Stimulated activated naive CD8-positive, alpha-beta T cell treated with anti-CD3 and anti-CD28 coated beads, Interleukin-15, Interleukin-2, amounts not matched to agents 100 U/mL and 50 U/mL, for 24 hours (primary cell): ENCODE results near the gene ADAM15.

Experiments
- ATAC-seq: fragments of 150-1000 bp; cut with Tn5 transposase; one replicate; pipeline ENCODE4 v1.10.0; 2021
- DNase-seq: peaks from one replicate; pipeline ENCODE4 v3.0.0; 2021

ADAM15 gene

GRCh38 chr1:155073377-155074242 is 22.5 kb downstream of the ADAM15 start:
- ATAC-seq = no peak

GRCh38 chr1:155075535-155075934 is 24.4 kb downstream of the ADAM15 start:
- ATAC-seq = no peak
- DNase-seq = no peak

More at GRCh38 chr1:155073377-155074242, 22.5 kb downstream of the ADAM15 start:
- no peak for DNase-seq

DNA sequence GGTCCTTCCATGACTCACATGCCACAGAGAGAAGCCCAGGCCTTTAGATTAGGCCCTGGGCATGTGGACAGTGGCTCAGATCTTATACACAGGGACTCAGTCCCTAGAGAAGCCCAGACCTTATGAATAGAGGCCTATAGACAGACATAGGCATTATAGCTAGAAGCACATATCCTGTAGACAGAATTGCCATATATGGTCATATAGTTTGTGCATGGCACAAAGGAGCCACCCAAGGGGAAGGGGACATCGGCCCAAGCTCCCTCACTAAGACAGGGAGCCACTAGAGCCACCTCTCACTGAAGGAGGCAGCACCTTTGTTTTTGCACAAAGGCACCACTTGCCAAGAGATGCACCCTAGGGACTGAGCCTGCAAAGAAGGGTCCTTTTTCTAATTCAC is 25.3 kb downstream of the ADAM15 start:
- ATAC-seq (no peak), DNase-seq (no peak)

- ATAC-seq = no peak
- DNase-seq = no peak
Measured at GRCh38 chr1:155077346-155077745, 26.2 kb downstream of the ADAM15 start.

GRCh38 chr1:155077758-155078445 is 26.8 kb downstream of the ADAM15 start:
- ATAC-seq = no peak
- no peak for DNase-seq

DNA sequence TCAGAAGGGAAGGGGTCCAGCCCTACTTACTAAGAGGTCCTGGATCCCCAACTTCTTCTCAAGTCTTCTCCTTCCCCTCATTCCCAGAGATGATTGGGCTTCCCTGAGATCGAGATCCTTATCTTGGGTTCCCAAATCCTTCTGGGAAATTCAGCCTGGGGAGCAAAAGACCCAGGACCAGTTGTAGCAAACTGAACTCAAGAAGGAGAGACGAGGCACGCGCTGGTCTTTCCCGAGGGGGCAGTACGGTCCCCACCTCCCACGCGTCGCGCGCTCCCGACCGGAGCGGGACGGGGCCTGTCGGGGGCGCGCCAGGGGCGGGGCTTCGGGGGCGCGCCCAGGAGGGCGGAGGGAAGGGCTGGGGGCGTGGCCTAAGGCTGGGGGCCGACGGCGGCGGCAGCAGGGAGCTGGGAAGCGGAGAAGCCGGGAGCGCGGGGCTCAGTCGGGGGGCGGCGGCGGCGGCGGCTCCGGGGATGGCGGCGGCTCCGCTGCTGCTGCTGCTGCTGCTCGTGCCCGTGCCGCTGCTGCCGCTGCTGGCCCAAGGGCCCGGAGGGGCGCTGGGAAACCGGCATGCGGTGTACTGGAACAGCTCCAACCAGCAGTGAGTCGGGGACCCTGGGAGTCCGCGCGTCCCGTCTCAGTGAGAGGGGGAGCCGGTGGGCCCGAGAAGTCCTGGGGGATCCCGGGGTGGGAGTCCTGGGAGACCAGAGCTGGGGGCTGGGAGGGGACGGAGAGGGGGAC is 27.5 kb downstream of the ADAM15 start, which contains the start of gene EFNA3:
Gene EFNA3, plus strand, starts transcription at position 369 of the 741 bp plus-strand sequence. Its CDS starts 105 bp downstream, at position 474.
- DNase-seq (peak; percentile 80), ATAC-seq (peak; percentile 33)

DNA sequence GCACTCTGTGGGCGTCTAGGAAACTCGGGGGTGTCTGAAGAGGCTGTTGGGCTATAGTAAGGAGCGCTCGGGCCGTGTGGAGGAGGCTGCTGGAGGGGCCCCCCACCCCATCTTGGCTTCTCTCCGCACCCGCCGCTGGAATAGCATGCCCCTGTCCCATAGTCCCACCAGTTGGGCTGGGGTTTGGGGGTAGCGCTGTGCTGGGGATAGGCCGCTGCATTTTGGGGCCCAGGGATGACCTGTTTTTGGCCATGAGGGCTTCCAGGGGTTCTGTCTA is 28.0 kb downstream of the ADAM15 start:
- DNase-seq (no peak), ATAC-seq (no peak)

DNA sequence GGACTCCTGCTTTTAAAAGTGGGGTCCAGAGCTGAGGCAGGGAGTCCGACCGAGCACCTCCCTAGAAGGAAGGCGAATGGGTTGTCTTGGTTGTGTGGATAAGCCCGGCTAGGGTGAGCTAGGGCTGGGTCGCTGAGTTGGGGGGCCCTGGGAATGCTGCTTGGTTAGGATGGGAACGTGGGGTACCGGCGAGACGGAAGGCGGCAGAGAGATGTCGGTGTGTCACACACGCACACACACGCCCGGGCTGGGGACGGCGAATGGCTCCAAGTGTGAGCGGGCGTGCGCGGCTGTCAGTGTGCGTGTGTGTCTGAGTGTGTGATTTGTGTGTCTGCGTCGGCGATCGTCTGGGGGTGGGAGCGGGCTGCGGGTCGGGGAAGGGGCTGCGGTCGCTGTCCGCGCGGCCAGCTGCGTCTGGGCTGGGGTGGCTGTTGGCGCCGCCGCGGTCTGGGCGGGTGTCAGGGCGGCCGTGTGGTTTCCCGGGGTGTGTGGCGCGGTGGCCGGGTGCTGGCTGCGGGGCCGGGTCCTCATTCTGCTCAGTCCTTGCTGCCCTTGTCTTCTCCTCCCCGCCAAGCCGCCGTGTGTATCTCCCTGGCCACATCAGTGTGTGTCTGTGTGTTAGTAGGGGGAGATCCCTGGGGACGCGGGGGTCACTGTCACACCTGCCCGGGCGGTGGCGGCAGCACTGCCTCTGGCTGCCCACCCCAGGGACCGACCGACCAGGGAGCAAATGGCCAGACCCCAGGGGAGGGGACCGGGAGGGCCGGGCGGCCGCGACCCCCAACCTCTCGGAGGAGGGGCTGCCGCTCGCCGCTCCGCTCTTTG is 28.6 kb downstream of the ADAM15 start:
- DNase-seq (no peak), ATAC-seq (no peak)

DNA sequence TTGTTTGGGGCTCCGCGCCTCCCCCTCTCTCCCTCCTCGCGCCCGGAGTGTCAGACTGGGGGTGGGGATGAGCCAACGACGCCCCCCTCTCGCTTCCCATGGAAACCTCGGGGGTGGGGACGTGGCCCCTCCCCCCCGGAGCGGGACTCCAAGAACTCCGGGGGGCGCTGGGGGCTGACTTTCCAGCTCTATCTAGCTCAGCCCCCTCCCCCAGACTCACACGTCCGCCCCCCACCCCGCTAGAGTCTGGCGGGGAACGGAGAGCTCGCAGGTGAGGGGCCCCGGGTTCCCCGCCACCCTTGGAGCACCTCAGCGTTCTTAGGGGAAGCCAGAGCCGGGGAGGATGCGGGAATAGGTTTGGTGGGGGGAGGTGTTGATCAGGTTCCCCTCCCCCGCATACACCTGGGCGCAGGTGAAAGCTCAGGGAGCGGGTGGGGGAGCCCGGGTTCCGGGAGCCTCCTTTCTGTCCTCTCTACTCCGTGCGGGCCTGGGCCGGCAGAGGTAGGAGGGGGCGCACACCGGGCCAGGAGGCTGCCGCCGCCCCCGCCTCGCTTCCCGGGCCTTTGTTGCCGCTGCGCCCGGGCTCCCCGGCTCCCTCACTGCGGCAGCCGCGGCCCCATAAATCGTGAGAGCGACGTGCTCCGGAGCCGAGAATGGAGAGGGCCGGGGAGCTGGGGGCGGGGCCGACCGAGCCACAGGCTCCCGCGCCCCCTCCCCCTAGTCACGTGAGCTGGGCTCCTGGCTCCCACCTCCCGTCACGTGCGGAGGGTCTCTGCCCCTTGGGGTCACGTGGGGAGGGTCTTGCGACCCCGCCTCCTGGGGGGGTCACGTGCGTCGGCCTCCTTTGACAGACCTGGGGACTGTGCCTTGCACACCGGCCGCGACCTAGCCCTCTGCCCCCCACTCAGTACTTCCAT is 29.5 kb downstream of the ADAM15 start:
- no peak for ATAC-seq
- peak; percentile 46 for DNase-seq

- no peak for ATAC-seq
- no peak for DNase-seq
Measured at GRCh38 chr1:155081472-155082300, 30.6 kb downstream of the ADAM15 start.

DNA sequence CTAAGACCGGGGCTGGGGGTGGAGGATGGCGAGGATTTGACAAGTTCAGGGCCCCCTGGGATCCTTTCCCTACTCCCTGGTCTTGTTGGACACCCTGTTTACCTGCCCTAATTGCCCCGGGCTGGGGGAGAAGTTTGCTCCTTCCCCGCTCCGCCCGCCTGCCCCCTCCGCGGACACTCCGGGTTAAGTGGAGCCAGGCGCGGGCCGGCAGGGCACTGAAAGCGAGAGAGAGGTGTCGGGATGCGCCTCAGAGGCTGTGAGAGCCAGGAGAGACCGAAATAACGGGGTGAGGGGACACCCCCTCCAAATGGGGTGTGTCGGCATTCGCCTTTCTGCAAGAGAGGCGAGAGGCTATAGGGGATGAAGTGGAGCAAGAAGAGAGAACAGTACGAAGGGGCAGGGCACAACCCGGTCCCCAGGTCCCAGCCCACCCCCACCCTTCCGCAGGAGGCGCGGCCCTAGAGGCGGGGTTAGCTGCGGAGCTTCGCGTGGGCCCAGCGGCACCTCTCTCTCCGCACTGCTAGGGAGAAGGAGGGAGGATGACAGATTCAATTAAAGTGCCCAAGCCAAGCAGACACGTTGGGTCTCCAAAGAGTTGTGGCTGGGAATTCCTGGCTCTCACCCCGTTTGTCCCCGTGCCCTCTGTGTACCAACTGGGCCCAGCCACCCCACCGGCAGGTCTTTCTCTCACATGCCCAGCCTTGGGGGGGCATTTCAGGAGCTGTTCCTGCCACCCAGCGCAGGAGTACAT is 31.4 kb downstream of the ADAM15 start:
- no peak for DNase-seq
- no peak for ATAC-seq

DNA sequence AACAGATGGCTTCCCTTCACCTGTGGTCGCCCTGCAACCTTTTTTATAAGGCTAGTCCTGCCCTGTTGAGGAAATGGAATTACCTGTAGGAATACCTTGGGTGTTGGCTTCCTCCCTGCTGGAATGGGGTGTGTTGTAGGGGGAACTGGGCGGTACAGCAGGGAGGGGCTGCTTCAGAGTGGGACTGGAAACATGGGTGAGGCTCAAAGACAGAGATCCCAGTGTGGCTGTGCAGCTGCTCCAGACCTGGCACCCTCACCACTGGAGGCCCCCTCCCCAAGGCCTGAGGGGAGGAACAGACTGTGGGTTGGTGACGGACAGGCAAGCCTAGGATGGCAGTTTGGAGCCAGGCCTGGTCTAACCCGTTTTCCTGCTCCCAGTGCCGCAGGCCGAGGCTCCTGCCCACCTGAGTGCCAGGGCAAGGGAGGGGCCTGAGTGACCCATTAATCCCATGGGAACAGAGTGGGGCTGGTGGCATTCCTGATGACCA is 32.0 kb downstream of the ADAM15 start:
- ATAC-seq (no peak), DNase-seq (no peak)

DNA sequence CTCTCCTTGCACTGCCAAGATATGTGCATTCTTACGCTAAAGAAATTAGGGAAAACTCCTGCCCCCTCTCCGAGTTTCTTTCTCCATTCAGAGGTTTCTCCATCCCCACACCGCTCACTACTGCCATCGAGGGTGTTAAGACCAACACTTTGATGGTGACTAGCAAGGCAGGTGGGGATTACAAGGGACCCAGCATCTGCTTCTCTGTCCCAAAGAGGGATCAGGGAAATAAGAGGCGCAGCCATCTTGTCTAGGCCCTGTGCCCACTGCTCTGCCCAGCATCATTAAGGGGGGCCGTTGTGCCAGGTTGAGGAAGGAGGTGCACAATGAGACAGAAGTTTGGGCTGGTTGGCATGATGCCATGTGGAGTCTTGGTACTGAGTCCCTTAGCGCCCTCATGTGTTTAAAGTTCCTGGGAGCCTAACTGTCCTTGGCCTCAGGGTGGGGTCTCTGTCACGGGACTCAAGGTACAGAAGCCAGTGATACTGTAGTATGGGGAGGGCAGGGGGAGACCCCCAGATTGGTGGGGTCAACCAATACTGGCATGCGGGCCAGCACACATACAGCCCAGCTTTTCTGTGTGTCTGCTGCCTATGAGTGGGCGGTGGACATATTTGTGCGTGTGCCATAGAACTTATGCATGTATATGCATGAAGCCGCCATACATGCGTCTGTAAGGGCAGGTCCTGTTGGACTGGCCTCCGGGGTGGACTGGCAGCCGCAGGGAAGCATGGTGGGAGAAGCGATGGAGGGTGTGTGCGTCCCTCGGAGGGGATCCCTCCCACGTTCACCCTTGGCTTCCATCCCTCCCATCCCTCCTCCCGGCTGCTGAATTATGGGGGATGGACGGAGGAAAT is 33.0 kb downstream of the ADAM15 start:
- ATAC-seq (no peak), DNase-seq (peak; percentile 53)

GRCh38 chr1:155084722-155085503 is 33.8 kb downstream of the ADAM15 start:
- ATAC-seq (peak; percentile 83), DNase-seq (peak; percentile 94)

DNA sequence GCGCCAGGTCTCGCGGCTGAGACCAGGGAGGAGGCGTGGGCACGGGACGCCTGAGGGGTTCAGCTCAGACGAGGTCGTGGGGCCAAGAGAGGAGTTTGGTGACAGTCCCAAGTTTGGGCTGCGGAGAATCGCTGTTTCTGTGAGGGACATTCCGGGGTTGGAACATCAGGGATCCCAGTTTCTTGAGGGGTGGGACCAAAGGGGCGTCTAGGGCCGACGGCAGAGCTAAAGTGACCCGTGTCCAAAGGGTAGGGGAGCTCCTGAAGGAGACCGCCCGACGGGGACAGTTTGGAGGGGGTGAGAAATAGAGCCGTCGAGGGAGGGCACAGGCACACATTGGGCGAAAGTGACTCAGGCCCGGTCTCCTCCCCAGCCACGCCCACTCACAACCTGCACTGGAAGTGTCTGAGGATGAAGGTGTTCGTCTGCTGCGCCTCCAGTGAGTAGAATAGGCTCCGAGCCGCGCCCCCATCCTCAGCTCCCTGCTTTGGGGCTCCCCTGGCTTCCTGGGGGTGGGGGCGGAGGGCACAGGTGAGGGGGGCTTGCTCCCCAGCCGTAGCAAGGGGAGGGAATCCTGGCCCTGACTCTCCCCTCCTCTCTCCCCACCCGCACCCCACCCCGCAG is 34.5 kb downstream of the ADAM15 start:
- DNase-seq (peak; percentile 82), ATAC-seq (peak; percentile 45)

- ATAC-seq = peak; percentile 17
- DNase-seq = peak; percentile 90
Measured at GRCh38 chr1:155086128-155086741, 35.1 kb downstream of the ADAM15 start.
